Fibroblast of mammary gland (primary cell): Measurements from ENCODE around the gene SPHKAP.

Source experiments
- DNase-seq: peaks from one replicate; pipeline ENCODE4 v3.0.0-alpha.2; 2010; ENCODE audit warnings: low read depth
- H3K4me3 ChIP-seq: 2 replicates; pipeline ENCODE4 v1.5.1; 2011; ENCODE audit warnings: low read depth, mild to moderate bottlenecking, low read length, moderate library complexity; ENCODE audit not compliant: control insufficient read depth
- TF ChIP-seq, protein P1 (sequence below): conservative IDR thresholded peaks from 2 replicates; pipeline ENCODE4 v1.5.1; 2011; ENCODE audit warnings: low read depth, low read length, inconsistent platforms; ENCODE audit not compliant: control insufficient read depth, insufficient read depth

Gene SPHKAP

DNA sequence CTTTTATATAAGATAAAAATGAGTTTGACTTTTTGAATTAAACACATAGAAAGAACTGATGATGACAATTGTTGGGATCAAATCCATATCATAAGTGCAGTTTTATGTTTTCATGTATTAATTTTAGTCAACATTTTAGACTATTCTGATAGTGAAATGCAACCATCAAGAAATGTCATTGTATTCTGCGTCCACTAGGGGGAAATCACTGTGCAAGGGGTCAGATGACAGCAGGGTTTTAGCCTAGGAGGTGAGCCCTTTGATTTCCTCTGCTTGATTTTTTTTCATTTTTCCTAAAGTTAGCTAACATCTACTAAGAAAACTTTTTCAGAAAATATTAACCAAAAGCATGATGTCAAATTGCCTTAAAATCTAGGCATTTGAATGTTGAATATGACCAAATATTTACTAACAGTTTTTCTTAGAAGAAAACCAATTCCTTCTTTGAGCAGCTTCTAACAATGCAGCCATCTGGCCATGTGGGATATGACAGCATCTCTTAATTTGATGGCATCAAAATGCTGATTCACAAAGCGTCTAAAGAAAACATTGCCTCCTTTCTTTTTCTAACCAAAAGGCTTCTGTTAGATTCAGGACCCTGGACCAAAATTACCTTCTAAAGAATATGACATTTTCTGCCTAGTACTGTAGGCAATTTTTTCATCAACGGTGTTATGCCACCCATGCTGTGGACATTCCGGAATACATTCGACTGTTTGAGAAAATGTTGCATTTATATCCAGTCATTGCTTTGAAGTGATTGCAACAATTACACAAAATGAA is 141.5 kb downstream of the SPHKAP start:
- TF ChIP-seq, protein P1, sequence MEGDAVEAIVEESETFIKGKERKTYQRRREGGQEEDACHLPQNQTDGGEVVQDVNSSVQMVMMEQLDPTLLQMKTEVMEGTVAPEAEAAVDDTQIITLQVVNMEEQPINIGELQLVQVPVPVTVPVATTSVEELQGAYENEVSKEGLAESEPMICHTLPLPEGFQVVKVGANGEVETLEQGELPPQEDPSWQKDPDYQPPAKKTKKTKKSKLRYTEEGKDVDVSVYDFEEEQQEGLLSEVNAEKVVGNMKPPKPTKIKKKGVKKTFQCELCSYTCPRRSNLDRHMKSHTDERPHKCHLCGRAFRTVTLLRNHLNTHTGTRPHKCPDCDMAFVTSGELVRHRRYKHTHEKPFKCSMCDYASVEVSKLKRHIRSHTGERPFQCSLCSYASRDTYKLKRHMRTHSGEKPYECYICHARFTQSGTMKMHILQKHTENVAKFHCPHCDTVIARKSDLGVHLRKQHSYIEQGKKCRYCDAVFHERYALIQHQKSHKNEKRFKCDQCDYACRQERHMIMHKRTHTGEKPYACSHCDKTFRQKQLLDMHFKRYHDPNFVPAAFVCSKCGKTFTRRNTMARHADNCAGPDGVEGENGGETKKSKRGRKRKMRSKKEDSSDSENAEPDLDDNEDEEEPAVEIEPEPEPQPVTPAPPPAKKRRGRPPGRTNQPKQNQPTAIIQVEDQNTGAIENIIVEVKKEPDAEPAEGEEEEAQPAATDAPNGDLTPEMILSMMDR, result peak; percentile 80
- peak; percentile 47 for DNase-seq
- no peak overlapping the region for H3K4me3 ChIP-seq

DNA sequence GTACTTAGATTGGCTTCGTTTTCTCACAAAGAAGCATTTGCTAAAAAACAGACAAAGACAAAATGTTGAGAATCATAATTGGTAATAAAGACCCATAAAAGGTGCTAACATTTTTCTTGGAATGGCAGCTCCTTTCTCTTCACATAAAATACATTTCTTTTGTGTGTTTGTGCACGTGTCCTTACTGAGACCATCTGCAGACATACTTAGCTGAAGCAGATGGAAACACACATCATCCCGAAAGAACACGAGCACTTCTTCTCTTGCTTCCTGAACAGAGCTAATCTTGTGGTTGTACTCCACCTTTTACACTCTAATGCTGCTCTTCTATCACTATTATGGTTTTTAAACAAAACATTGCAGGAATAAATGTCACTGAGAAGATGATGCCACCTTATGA is 142.5 kb downstream of the SPHKAP start:
- no peak overlapping the region for H3K4me3 ChIP-seq
- DNase-seq, result no peak
- TF ChIP-seq, protein P1, result no peak

DNA sequence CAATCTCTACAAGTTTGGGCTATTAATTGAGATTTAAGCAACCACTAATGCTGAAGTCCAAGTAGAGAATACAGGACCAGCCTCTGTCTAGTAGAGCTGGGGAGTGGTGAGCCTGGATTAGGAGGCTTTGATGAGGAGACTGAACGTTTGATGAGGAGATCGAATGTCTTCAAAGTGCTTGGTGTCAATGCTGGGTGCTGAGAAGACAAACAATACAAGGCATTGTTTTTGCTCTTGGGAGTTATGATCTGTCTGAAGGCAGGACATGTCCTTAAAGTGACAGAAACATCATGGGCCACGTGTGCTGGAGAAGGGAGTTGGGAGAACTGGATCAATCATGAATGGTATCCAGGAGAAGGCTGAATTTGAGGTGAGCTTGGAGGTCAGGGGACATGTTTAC is 143.6 kb downstream of the SPHKAP start:
- TF ChIP-seq, protein P1, result no peak
- no peak overlapping the region for H3K4me3 ChIP-seq
- no peak for DNase-seq

DNA sequence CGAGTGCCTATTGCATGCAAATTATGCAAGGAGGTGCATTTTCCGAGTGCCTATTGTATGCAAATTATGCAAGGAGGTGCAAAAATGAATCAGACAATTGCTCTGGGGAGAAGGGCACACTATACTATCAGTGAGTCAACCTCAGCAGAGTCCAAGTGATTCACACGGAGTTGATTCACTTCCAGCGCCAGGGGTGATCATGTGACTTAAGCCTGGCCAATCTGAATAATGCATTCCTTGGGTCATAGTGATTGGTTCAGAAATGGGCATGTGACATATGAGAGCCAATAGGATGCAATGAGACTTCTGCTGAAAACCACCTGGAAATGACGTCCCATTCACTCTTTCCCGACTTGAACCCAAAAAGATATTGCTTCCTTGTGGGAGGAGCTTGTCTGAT is 157.9 kb downstream of the SPHKAP start:
- DNase-seq, result peak; percentile 47
- H3K4me3 ChIP-seq, result no peak overlapping the region
- TF ChIP-seq, protein P1, result no peak

DNA sequence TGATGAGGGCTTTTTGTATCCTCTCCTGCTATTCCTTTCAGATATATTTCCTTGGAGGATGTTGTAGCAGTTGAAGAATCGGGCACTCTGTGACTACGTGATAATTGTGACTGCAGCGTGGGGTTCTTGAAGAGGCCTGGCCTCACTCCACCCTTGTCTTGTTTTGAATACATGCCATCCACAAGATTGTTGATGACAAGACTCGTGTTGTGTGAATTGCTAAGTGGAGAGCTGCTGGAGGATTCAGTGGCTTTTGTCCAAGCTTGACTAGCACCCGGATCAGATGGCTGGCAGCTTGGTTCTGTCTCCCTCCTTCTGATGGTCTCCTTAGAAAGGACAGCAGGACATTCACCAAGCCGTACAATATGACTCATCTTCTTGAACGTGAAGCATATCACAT is 163.2 kb downstream of the SPHKAP start:
- no peak for DNase-seq
- no peak overlapping the region for H3K4me3 ChIP-seq
- TF ChIP-seq, protein P1, result no peak

DNA sequence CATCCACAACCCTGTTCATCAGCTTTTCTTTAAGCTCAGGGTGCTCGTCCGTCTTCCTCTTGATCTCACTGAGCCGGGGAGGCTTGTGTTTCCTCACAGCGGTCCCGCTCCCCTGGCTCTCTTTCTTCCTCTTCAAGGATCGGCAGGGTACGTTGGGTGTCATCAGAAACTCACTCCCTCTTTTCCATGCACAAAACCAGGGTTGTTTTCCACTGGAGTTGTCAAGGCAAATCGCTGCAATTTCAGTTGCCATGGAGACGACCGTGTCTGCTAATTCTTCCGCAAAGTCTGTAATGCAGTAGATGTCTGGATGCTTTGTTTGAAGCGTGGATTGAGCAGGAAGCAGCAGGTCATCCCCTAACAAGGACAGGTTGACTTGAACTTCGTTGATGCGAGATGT is 163.7 kb downstream of the SPHKAP start:
- H3K4me3 ChIP-seq, result no peak overlapping the region
- no peak for DNase-seq
- TF ChIP-seq, protein P1, result no peak
